ENCODE results near the gene EFHD1.
"Not testable (repeated sequence)": the region's sequence is repeated elsewhere in the genome, so short reads cannot be mapped to it uniquely, and the experiment has no call there.

The EFHD1 gene

GRCh38 chr2:232697807-232698110, 64.4 kb downstream of the EFHD1 start:
- no peak for DNase-seq

- no peak for DNase-seq
These were observed 65.2 kb downstream of the EFHD1 start for GRCh38 chr2:232698556-232699091.

- DNase-seq = no peak
These were observed 65.7 kb downstream of the EFHD1 start for GRCh38 chr2:232699110-232699509.

GRCh38 chr2:232700154-232700553, 66.8 kb downstream of the EFHD1 start:
- no peak for DNase-seq

DNA sequence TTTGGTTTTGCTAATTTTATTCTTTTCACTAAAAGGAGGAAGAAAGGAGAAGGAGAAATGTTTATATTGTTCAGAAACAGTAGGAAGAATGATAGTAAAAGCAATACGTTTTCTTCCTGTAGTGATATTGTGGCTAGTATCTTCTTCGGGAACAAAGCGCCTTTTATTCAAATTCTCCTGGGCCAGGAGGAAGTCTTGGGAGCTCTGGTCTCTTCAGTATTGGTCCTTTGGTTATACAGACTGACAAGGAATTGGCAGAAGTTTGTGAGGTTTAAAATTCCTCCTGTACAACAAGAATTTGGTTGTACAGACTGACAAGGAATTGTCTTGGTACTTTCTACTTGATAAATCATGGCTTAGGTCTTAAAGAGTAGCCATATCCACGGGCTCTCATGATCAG, 73.7 kb downstream of the EFHD1 start:
- DNase-seq = no peak

GRCh38 chr2:232713505-232713904, 80.1 kb downstream of the EFHD1 start:
- DNase-seq = no peak

- no peak for DNase-seq
These were observed 81.6 kb downstream of the EFHD1 start for GRCh38 chr2:232714969-232715368.

- DNase-seq = not testable (repeated sequence)
These were observed 86.7 kb downstream of the EFHD1 start for GRCh38 chr2:232720056-232720455.

- DNase-seq = no peak
These were observed 87.9 kb downstream of the EFHD1 start for GRCh38 chr2:232721261-232721660.

DNA sequence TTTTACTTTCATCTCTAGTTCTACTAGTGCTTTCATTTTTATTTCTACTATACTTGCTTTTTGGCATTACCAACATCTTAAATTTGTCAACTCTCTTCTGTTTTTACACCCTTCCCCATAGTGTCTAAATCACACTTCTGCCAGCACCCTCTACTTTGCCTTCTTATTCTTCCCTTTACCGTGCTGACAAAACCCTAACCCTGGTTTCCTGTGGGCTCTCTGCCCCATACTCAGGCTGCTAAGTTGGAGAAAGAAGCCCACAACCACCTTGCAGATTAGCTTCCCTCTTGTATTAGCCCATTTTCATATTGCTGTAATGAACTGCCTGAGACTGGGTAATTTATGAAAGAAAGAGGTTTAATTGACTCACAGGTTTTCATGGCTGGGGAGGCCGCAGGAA, 88.5 kb downstream of the EFHD1 start:
- DNase-seq = no peak

- DNase-seq = no peak
These were observed 89.6 kb downstream of the EFHD1 start for GRCh38 chr2:232723027-232723426.

GRCh38 chr2:232728785-232729184, 95.4 kb downstream of the EFHD1 start:
- DNase-seq = no peak

GRCh38 chr2:232731470-232731869, 98.1 kb downstream of the EFHD1 start:
- DNase-seq = no peak

Data from NCI-H1092 (cell line).